ENCODE results near the gene NOTCH2. TPM values are rescaled to one million over a fixed set of nuclear protein-coding genes. Genes with fewer than 3 reads are reported as not detected.
"Not testable (repeated sequence)": the region's sequence is repeated elsewhere in the genome, so short reads cannot be mapped to it uniquely, and the experiment has no call there.

The NOTCH2 gene
- total RNA-seq, 1 donor from 2014 or later, result 88.0 TPM

GRCh38 chr1:120008320-120008719, 61.1 kb downstream of the NOTCH2 start:
- H3K36me3 Mint-ChIP-seq (ENCODE audit: low read depth); H3K9me3 Mint-ChIP-seq; H3K27me3 Mint-ChIP-seq (ENCODE audit: low read depth); H3K4me1 Mint-ChIP-seq (ENCODE audit: low read depth); intact Hi-C loops (cut with micrococcal nuclease); DNase-seq (ENCODE audit: low spot score); H3K27ac Mint-ChIP-seq; H3K4me3 Mint-ChIP-seq (ENCODE audit: low read depth): not testable (repeated sequence)

- H3K4me1 Mint-ChIP-seq (ENCODE audit: low read depth); H3K4me3 Mint-ChIP-seq (ENCODE audit: low read depth); H3K27me3 Mint-ChIP-seq (ENCODE audit: low read depth); DNase-seq (ENCODE audit: low spot score); H3K9me3 Mint-ChIP-seq; H3K36me3 Mint-ChIP-seq (ENCODE audit: low read depth); intact Hi-C loops (cut with micrococcal nuclease); H3K27ac Mint-ChIP-seq: not testable (repeated sequence)
These were observed 61.6 kb downstream of the NOTCH2 start for GRCh38 chr1:120007850-120008249.

- H3K4me1 Mint-ChIP-seq (ENCODE audit: low read depth); H3K4me3 Mint-ChIP-seq (ENCODE audit: low read depth); intact Hi-C loops (cut with micrococcal nuclease); DNase-seq (ENCODE audit: low spot score); H3K27ac Mint-ChIP-seq; H3K9me3 Mint-ChIP-seq; H3K27me3 Mint-ChIP-seq (ENCODE audit: low read depth): not testable (repeated sequence)
- peaks cover 31% of the 10 kb centered on the region for H3K36me3 Mint-ChIP-seq (ENCODE audit: low read depth)
These were observed 68.4 kb downstream of the NOTCH2 start for GRCh38 chr1:120001035-120001434.

GRCh38 chr1:119996731-119997312, 72.6 kb downstream of the NOTCH2 start:
- H3K9me3 Mint-ChIP-seq; DNase-seq (ENCODE audit: low spot score); intact Hi-C loops (cut with micrococcal nuclease); H3K4me3 Mint-ChIP-seq (ENCODE audit: low read depth); H3K4me1 Mint-ChIP-seq (ENCODE audit: low read depth); H3K27me3 Mint-ChIP-seq (ENCODE audit: low read depth); H3K27ac Mint-ChIP-seq: not testable (repeated sequence)
- peaks cover 21% of the 10 kb centered on the region for H3K36me3 Mint-ChIP-seq (ENCODE audit: low read depth)

GRCh38 chr1:119995975-119996374, 73.5 kb downstream of the NOTCH2 start:
- DNase-seq (ENCODE audit: low spot score); H3K27ac Mint-ChIP-seq; H3K4me3 Mint-ChIP-seq (ENCODE audit: low read depth); H3K4me1 Mint-ChIP-seq (ENCODE audit: low read depth); H3K9me3 Mint-ChIP-seq; intact Hi-C loops (cut with micrococcal nuclease); H3K27me3 Mint-ChIP-seq (ENCODE audit: low read depth): not testable (repeated sequence)
- peaks cover 14% of the 10 kb centered on the region for H3K36me3 Mint-ChIP-seq (ENCODE audit: low read depth)

- intact Hi-C loops (cut with micrococcal nuclease), result loop anchor here (5.0 kb wide), 1 partner anchor 326 kb away; no protein-coding TSS in a partner anchor
- Mint-ChIP-seq H3K4me1 (ENCODE audit: low read depth) (peaks cover 43% of the 10 kb centered on the region), H3K9me3 (no peaks in the 10 kb centered on the region), H3K27me3 (ENCODE audit: low read depth) (no peaks in the 10 kb centered on the region), H3K27ac (peak overlapping the region; percentile 87), H3K4me3 (ENCODE audit: low read depth) (peak overlapping the region; percentile 58), H3K36me3 (ENCODE audit: low read depth) (peaks cover 46% of the 10 kb centered on the region)
- DNase-seq (ENCODE audit: low spot score), result no peak
These were observed 81.0 kb downstream of the NOTCH2 start for GRCh38 chr1:119988306-119989062.

- intact Hi-C loops (cut with micrococcal nuclease), result loop anchor here (5.0 kb wide), 1 partner anchor 325 kb away; no protein-coding TSS in a partner anchor
- DNase-seq (ENCODE audit: low spot score), result no peak
- H3K36me3 Mint-ChIP-seq (ENCODE audit: low read depth), result peaks cover 49% of the 10 kb centered on the region
- H3K27ac Mint-ChIP-seq, result peak overlapping the region; percentile 87
- peaks cover 43% of the 10 kb centered on the region for H3K4me1 Mint-ChIP-seq (ENCODE audit: low read depth)
- H3K4me3 Mint-ChIP-seq (ENCODE audit: low read depth), result peak overlapping the region; percentile 58
- H3K27me3 Mint-ChIP-seq (ENCODE audit: low read depth), result no peaks in the 10 kb centered on the region
- no peaks in the 10 kb centered on the region for H3K9me3 Mint-ChIP-seq
These were observed 81.8 kb downstream of the NOTCH2 start for GRCh38 chr1:119987686-119988085.

GRCh38 chr1:119987112-119987511, 82.3 kb downstream of the NOTCH2 start:
- intact Hi-C loops (cut with micrococcal nuclease), result loop anchor here (5.0 kb wide), 1 partner anchor 325 kb away; no protein-coding TSS in a partner anchor

GRCh38 chr1:119986007-119986497, 83.4 kb downstream of the NOTCH2 start:
- no peak for DNase-seq (ENCODE audit: low spot score)
- H3K9me3 Mint-ChIP-seq, result no peaks in the 10 kb centered on the region
- H3K27ac Mint-ChIP-seq, result no peak overlapping the region
- no peaks in the 10 kb centered on the region for H3K27me3 Mint-ChIP-seq (ENCODE audit: low read depth)
- peaks cover 58% of the 10 kb centered on the region for H3K36me3 Mint-ChIP-seq (ENCODE audit: low read depth)
- intact Hi-C loops (cut with micrococcal nuclease), result loop anchor here (5.0 kb wide), 1 partner anchor 324 kb away; no protein-coding TSS in a partner anchor
- H3K4me1 Mint-ChIP-seq (ENCODE audit: low read depth), result peaks cover 51% of the 10 kb centered on the region
- H3K4me3 Mint-ChIP-seq (ENCODE audit: low read depth), result no peak overlapping the region

More at GRCh38 chr1:119987112-119987511, 82.3 kb downstream of the NOTCH2 start:
- peak overlapping the region; percentile 53 for H3K4me3 Mint-ChIP-seq (ENCODE audit: low read depth)
- peak overlapping the region; percentile 87 for H3K27ac Mint-ChIP-seq
- H3K27me3 Mint-ChIP-seq (ENCODE audit: low read depth), result no peaks in the 10 kb centered on the region
- DNase-seq (ENCODE audit: low spot score), result no peak
- peaks cover 48% of the 10 kb centered on the region for H3K4me1 Mint-ChIP-seq (ENCODE audit: low read depth)
- H3K36me3 Mint-ChIP-seq (ENCODE audit: low read depth), result peaks cover 53% of the 10 kb centered on the region
- no peaks in the 10 kb centered on the region for H3K9me3 Mint-ChIP-seq

- peaks cover 58% of the 10 kb centered on the region for H3K36me3 Mint-ChIP-seq (ENCODE audit: low read depth)
- no peaks in the 10 kb centered on the region for H3K9me3 Mint-ChIP-seq
- peaks cover 51% of the 10 kb centered on the region for H3K4me1 Mint-ChIP-seq (ENCODE audit: low read depth)
- no peak overlapping the region for H3K27ac Mint-ChIP-seq
- H3K4me3 Mint-ChIP-seq (ENCODE audit: low read depth), result no peak overlapping the region
- H3K27me3 Mint-ChIP-seq (ENCODE audit: low read depth), result no peaks in the 10 kb centered on the region
- intact Hi-C loops (cut with micrococcal nuclease), result loop anchor here (5.0 kb wide), 1 partner anchor 322 kb away; no protein-coding TSS in a partner anchor
- no peak for DNase-seq (ENCODE audit: low spot score)
These were observed 84.7 kb downstream of the NOTCH2 start for GRCh38 chr1:119984771-119985170.

- Mint-ChIP-seq H3K27ac (no peak overlapping the region), H3K27me3 (ENCODE audit: low read depth) (no peaks in the 10 kb centered on the region), H3K9me3 (no peaks in the 10 kb centered on the region), H3K4me3 (ENCODE audit: low read depth) (no peak overlapping the region), H3K36me3 (ENCODE audit: low read depth) (peaks cover 52% of the 10 kb centered on the region), H3K4me1 (ENCODE audit: low read depth) (peaks cover 36% of the 10 kb centered on the region)
- intact Hi-C loops (cut with micrococcal nuclease), result no loop called here
- DNase-seq (ENCODE audit: low spot score), result no peak
These were observed 87.3 kb downstream of the NOTCH2 start for GRCh38 chr1:119981986-119982815.

- Mint-ChIP-seq H3K9me3 (no peaks in the 10 kb centered on the region), H3K36me3 (ENCODE audit: low read depth) (peaks cover 47% of the 10 kb centered on the region), H3K27ac (no peak overlapping the region), H3K4me1 (ENCODE audit: low read depth) (peaks cover 30% of the 10 kb centered on the region), H3K4me3 (ENCODE audit: low read depth) (no peak overlapping the region), H3K27me3 (ENCODE audit: low read depth) (no peaks in the 10 kb centered on the region)
- no peak for DNase-seq (ENCODE audit: low spot score)
- intact Hi-C loops (cut with micrococcal nuclease), result no loop called here
These were observed 88.0 kb downstream of the NOTCH2 start for GRCh38 chr1:119981496-119981895.

Measured in activated T-helper 2 cell treated with anti-CD3 and anti-CD28 coated beads, Interferon-gamma antibody, Interleukin-2, Interleukin-4, amounts not matched to agents 10 μg/mL and 5 μg/mL and 100 μg/mL, durations not matched to agents 14 hours and 24 hours and 36 hours (primary cell).